Mucosa of gallbladder (tissue), 1 donor: ENCODE measurements around the gene LRRC8A. TPM values are rescaled to one million over a fixed set of nuclear protein-coding genes. Genes with fewer than 3 reads are reported as not detected.
"Not testable (repeated sequence)": the region's sequence is repeated elsewhere in the genome, so short reads cannot be mapped to it uniquely, and the experiment has no call there.

ENCODE experiments used
- DNase-seq: peaks from one replicate; pipeline ENCODE4 v3.0.0-alpha.2; 2020; ENCODE audit warnings: low spot score
- total RNA-seq: library from RNA; stranded (reverse); gene quantifications from one replicate; pipeline ENCODE4 v1.2.1, GENCODE V29; 2021
- donor health status: DM: no; HTN: no; CAD: no.

Gene LRRC8A
- total RNA-seq, 1 donor from 2014 or later, result 61.8 TPM

DNA sequence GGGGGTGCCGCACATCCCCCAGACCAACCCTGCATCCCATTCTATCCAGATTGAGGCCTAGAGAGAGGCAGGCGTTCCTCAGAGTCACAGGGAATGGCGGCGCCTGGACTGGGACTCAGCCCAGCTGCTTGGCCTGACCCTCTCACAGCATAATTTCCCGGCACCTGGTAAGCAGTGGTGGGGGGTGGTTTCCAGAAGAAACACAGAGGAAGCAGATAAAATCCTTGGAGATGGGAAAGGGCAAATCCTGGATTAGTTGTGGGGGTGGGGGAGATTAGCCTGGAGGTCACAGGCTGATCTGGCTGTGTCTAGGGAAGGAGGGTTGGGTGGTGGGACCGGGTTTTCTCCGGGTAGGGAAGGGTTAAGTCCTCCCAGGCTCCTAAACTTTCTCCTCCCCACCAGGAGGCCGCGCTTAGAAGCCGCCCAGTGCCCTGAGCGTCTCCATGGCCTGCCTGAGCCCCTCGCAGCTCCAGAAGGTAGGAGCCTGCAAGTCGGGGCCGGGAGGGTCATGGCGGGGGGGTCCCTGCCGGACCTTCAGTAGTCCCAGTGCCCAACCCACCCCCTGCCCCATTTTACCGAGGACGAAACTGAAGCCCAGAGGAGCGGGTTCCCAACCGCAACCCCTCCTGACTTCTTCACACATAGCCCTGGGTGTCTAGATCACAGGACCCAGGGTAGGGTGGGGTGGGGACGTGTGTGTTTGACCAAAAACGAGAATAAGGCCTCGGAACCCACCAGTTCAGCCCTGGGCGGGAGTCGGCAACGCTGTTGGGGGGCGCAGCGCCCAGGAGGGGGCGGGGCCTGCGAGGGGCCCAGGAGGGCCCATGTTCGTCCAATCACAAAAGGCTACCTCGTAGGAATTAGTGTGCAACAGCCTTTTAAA lies 40.2 kb downstream of the LRRC8A start:
- no peak for DNase-seq

DNA sequence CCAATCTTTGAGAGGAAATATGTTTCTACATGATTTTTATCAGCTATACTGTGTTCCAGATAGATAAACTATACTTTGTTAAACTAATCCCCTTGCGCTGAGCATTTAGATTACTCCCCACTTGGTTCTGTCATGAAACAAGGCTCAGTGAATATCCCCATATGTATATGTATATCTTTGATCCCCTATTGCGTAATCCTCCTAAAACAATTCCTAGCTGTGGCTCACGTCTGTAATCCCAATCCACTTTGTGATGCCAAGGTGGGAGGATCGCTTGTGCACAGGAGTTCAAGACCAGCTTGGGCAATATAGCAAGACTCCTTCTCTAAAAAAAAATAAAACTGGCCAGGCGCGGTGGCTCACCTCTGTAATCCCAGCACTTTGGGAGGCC lies 41.6 kb downstream of the LRRC8A start:
- DNase-seq, result no peak

DNA sequence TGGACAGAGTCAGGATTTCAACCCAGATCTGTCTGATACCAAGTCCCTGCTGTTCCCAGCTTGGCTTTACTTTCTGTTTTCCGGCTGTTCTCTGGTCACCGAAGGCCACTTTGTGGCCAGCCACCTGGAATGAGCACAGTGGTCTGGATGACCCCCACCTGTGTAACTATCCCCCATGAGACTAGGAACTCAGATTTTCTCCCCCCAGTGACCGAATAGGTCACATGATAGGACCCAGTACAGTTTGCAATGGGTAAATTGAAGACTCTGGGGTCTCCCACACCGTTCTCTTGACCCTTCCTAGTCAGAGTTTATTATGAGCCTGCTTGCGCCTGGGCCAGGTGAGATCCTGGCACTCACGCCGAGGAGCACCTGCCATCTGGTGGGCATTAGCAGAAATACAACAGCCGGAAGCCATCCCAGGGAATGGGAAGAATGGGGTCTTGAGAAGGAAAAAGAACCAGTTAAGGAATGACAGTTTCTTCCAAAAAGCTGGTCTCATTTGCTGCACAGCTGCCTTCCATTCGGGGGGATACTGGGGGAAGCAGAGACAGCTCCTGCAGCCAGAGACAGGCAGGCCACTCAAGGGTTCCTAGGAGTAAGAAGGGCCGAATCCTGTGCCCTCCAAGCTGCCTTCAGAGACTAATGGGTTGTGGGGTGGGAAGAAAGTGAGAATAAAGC lies 45.9 kb downstream of the LRRC8A start:
- DNase-seq, result peak; percentile 53

DNA sequence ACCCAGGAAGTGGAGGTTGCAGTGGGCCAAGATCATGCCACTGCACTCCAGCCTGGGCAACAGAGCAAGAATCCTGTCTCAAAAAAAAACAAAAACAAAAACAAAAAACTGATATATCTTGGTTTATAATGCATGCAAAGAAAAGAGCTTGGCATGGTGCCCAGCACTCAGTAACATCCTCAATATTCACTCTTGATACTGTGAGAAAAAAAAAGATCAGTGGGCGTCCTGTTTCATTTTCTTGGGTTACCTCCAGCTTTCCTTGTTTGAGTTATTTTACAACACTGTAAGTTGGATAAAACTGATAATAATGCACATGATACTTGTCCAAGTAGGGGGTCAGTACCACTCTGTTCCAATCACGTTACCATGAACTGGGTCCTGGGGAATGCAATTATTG lies 46.7 kb downstream of the LRRC8A start:
- DNase-seq, result no peak

DNA sequence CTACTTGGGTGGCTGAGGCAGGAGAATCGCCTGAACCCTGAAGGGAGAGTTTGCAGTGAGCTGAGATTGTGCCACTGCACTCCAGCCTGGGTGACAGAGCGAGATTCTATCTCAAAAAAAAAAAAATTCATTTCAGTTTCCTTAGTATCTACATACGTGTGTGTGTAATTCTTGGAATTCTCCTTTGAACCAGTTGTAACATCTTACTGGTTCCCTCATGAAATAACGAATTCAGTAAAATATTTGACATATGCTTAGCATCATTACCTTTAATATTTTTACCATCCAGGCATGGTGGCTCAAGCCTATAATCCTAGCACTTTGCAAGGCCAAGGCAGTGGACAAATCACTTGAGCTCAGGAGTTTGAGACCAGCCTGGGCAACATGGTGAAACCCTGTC lies 47.6 kb downstream of the LRRC8A start:
- no peak for DNase-seq

DNA sequence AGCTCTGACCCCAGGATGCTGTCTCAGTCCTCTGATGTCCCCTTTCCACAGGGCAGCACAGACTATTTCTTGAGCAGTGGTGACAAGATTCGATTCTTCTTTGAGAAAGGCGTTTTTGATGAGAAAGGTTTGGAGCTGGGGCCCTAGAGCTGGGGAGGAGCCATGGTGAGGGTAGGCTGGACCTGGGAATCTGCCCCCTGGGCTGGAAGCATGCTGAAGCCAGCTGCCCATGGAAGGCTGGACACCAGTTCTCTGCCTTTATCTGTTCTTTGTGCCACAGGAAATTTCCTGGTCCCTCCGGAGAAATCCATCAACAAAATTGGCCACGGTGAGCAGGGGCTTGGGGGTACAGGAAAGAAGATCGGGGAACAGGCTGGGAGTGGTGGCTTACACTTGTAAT lies 51.8 kb downstream of the LRRC8A start:
- no peak for DNase-seq

DNA sequence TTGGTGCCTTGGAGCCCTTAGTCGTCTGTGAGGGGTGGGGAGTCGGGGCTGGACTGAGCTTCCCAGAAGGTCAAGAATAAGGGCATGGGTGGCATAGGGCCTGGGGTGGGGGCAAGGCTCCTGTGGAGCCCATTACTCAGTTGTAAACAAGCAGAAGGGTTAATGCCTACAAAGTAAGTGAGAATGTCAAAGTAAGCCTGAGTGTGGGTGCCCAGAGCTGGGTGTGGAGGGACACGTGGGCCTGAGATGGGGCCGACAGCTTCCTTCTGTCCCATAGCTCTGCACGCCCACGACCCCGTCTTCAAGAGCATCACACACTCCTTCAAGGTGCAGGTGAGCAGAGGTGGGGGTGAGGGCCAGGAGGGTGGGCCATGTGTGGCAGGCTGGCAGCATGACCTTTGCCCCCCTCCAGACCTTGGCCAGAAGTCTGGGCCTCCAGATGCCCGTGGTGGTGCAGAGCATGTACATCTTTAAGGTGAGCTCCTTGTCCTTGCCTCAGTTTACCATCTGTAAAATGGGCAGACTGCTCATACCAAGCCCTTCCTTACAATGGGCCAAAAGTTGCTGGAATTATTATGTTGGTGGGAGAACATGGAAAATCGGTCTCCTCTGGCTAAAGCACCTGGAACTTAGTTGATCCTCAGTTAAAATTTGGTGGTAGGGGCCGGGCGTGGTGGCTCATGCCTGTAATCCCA lies 54.4 kb downstream of the LRRC8A start:
- no peak for DNase-seq

DNA sequence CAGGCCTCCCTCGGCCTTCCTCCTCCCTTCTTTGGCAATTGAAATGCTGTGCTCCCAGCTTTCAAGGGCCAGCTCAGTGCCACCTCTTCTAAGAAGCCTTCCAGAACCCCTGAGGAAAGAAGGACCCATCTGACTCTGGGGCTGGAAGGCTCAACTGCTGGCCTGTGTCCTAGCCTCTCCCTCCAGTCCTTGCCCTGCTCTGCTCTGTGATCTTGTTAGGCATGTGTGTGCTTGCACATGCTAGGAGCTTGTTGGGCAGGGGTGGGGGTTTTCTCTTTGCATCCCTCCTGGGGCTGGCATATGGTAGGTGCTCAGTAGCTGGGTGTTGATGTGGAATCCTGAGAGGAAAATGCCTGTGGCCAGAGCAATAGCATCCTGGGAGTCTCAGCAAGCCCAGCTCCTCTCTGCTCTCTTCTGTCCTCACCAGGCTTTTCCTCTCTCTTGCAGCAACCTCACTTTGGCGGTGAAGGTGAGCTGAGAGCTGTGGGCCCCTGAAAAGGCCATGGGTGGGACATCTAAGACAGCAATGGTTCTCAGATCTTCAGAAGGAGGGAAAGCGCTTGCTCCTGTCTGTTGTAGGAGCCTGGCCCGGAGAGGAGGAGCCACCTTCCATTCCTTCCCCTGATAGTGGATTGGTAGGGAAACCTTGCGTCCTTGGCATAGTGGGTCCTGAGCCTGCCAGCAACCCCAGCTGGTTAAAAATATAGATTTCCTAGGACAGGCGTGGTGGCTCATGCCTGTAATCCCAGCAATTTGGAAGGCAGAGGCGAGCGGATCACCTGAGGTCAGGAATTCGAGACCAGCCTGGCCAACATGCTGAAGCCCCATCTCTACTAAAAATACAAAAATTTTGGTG lies 55.6 kb downstream of the LRRC8A start:
- DNase-seq, result no peak

DNA sequence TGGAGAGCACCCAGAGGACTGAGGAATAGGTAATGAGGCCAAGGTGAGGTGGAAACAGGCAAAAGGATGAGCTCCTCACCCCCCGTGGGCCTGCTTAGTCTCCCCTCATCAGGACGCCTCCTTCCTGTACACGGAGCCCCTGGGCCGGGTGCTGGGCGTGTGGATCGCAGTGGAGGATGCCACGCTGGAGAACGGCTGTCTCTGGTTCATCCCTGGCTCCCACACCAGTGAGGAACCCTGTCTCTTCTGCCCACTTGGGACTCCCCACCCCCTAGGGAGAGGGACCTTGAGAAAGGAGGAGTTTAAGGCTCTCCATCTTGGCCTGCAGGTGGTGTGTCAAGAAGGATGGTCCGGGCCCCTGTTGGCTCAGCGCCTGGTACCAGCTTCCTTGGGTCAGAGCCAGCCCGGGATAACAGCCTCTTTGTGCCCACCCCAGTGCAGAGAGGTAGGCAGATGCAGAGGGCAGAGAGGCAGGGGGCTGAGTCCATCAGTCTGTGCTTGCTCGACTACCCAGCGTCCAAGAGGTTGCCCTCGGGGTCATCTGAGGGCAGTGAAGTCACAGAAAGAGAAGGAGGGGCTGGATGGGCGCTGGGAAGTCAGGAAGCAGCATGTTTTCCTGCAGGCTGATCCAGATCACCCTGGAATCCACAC lies 58.5 kb downstream of the LRRC8A start:
- DNase-seq, result no peak

DNA sequence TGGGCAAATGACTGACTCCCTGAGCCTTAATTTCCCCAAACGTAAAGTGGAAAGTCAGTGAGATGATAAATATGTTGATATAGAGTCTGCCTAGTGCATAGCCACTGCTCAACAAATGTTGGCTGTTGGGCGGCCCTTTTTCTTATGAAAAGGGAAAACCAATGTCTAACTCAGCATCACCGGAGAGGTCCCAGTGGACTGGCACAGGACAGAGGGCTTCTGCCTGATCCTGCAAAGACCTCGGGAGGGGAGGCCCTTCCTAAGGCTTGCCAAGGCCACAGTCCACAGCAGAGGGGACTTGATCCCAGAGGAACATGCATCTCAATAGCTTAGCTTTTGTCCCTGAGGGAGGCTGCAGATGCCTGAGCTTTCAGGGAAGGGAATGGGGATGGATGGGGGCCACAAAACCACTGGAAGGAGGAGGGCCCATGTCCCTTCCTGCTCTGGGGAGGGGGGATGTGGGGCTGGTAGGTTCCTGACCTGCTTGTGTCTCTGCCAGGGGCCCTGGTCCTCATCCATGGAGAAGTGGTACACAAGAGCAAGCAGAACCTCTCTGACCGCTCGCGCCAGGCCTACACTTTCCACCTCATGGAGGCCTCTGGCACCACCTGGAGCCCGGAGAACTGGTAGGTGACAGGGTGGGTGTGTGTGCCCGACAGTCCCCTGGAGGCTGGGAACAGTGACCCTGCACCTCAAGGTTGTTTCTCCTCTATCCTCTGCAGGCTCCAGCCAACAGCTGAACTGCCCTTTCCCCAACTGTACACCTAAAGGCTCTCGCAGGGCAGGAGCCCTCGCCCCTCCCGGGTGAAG lies 59.2 kb downstream of the LRRC8A start:
- DNase-seq, result no peak

DNA sequence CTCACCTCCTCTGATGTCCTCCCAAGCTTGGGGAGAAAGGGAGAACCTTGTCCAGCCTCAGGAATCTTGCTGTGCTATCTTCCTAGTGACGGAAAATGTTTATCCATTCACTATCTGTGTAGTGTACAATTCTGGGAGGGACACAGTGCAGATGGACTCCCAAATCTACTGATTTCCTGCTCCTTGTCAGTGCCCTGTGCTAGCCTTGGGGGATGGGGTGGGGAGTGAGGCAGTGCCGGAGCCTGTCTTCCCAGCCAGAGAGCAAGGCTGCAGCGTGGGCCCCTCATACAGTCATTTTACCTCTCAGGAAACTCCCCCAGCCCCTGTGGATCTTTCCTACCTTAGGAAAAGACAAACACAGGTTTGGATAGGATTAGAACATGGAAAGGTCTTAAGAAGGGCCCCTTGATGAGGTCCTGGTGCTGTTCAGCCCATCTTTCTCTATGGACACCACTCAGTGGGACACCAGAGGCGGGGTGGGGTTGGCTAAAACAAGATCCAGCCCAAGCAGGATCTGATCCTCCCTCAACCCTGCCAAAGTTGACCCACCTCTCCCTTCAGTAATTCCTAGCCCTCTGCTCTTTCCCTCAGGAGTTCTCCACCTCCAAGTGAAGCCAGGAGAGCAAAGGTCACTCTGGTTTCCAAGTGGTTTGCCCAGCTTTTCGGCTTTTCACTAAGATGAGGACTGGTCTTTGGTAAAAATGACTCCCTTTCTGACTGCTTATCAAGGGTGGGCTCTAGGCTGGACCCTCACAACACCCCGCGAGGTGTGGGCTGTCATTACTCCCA lies 62.1 kb downstream of the LRRC8A start:
- DNase-seq, result no peak

DNA sequence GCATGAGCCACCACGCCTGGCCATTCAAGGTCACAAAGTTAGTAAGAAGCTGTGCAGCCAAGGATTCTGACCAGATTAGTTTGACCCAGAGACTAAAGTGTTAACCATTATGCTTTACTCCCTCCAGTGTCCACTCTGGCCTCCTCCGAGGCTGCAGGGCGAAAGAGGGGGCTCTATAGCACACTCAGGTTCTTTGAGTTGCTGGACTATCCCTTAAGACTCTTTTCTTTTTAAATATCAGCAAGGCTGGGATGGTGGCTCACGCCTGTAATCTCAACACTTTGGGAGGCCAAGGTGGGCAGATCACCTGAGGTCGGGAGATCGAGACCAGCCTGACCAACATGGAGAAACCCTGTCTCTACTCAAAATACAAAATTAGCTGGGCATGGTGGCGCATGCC lies 63.0 kb downstream of the LRRC8A start:
- not testable (repeated sequence) for DNase-seq

DNA sequence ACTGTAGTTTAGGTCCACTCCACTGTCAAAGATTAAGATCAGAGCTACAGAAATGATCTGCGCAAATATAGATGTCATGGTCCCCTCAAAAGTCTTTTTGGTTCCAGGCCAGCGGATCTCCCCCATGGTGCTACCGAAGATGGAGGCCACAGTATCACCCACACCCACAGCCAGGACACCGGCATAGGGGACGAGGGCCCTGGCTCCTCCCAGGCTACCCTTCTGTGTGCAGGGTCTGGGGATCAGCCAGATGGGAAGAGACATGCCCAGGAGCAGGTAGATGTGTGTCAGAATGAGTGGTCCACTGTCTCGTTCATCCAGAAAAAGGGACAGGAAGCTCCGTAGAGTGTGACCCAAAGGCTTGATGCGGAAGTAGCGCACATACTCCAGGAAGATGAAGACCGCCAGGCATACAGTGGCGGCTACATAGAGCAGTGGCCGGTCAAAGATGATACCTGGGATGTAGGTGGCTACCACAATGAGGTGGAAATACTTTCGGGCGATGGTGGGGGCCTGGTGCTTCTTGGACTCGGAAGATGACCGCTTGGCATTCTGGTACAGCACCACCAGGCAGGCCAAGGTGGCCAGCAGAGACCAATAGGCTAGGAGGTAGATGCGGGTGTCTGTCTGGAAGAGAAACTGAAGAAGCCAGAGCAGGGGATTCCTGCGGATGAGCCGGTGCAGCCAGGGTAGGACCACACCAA lies 64.0 kb downstream of the LRRC8A start:
- no peak for DNase-seq

DNA sequence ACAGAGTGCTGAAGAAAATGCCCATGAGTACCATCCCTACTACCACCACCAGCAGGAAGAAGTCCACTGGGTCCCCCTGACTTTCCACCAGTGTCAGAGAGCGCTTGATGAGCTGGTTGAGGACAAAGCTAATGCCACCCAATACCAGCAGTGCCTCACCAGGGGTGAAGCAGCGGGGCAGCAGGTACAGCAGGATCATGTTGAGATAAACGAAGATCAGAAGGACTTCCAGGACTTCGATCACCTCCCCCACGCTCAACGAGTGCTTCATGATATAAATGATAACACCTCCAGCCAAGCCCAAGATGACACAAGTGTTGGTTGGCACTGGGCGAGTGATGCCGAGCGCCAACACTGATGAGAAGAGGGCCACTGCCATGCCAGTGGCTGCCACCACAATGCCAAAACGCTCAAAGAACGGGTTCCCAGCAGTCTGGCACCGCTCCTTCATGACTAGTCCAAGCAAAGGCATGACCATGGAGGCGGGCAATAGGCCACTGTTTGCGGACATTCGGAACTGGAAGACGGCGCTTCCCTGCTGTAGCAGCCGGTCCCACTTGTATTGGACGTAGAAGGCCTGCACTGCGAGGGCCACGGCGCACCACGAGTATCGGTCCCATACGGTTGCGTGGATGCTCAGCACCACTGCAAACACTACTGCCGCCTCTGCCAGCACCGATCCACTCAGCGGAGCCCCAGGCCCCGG lies 64.8 kb downstream of the LRRC8A start:
- DNase-seq, result peak; percentile 18

DNA sequence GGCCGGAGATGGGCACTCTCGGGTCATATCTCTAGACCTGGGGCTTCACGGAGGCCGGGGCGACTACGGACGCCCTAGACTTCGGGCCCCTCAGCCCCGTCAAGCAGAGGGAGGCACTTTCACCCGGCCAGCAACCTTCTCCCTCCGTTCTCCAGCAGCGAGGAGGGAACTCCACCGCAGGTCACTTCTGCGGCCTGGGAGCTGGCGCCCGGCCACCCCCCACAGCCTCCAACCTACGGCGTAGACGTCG lies 65.3 kb downstream of the LRRC8A start:
- DNase-seq, result no peak

DNA sequence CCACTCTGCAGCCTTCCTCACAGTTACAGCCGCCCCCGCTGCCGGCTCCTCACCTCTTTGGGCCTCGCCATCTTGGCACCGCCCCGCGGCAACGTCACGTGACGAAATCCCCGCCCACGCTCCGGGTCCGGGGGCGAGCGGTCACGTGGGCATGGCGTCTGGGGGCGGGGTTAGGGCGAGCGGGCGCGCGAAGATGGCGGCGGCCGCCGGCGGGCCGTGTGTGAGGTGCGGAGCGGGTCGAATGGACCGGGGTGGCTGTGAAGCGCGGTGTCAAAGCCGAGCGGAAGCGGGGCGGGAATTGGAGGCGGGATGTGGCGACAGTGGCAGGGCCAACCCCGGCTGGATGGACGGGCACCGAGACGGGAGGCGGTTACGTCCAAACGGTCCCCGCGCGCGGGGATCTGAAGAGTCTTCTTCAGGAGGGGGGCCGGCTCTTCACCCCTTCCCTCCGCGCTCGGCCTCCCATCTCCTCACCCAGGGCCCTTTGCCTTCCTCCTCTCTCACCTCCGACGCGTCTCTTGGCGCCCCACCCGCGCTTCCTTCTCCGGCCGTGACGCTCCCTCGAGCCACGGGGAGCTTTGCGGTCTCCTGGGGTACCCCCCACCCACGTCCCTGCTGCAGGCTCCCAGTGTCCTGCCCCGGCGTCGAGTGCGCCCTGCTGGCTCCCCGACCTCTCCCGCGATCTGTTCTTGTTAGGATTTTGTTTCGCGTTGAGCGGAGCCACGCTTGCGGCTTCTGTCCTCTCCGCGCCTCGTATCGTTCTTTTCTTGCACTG lies 65.8 kb downstream of the LRRC8A start, which contains the start of the genes DOLK and NUP188:
TSS of gene DOLK (minus strand) at position 77 of the 775 bp plus-strand sequence. CDS start 300 bp downstream, outside the sequence.
TSS of gene NUP188 (plus strand) at position 173 of the 775 bp plus-strand sequence. CDS start at position 194, 21 bp downstream.
- peak; percentile 97 for DNase-seq

DNA sequence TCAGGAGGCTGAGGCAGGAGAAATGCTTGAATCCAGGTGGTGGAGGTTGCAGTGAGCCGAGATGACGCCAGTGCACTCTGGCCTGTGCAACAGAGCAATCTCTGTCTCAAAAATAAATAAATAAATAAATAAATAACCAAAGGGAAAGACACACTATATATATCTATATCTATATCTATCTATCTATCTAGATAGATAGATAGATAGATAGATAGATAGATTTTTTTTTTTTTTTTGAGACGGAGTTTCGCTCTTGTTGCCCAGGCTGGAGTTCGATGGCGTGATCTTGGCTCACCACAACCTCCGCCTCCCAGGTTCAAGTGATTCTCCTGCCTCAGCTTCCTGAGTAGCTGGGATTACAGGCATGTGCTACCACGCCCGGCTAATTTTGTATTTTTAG lies 79.5 kb downstream of the LRRC8A start:
- not testable (repeated sequence) for DNase-seq
